ENCODE measurements around the gene GRN.

Gene GRN

GRCh38 chr17:44350733-44351226 lies 5.7 kb downstream of the GRN start:
- TF ChIP-seq CTCF (IDR thresholded peaks at IDR 0.05; ENCODE audit: low read length) (peak; percentile 78), EZH2 (IDR thresholded peaks at IDR 0.05; ENCODE audit: borderline replicate concordance, low read length) (no peak)
- H3K27me3 ChIP-seq (ENCODE audit: insufficient read depth, low read length), result no peaks in the 10 kb centered on the region; the same call in 1 of the 2 replicates
- no peak overlapping the region for H3K4me2 ChIP-seq (ENCODE audit: low read length)
- no peak overlapping the region for H3K27ac ChIP-seq (ENCODE audit: low read depth, low read length, poor library complexity, severe bottlenecking)
- peaks cover 31% of the 10 kb centered on the region for H3K4me1 ChIP-seq (ENCODE audit: insufficient read depth, low read length, severe bottlenecking)
- H3K4me3 ChIP-seq (ENCODE audit: low read depth, low read length, poor library complexity, severe bottlenecking), result no peak overlapping the region
- no peaks in the 10 kb centered on the region for H3K9me2 ChIP-seq (ENCODE audit: low read depth, low read length)
- no peaks in the 10 kb centered on the region for H3K9me3 ChIP-seq (ENCODE audit: low read length)
- no peaks in the 10 kb centered on the region for H4K20me1 ChIP-seq (ENCODE audit: insufficient read depth, low read length)
- no peaks in the 10 kb centered on the region for H3K79me2 ChIP-seq (ENCODE audit: insufficient read depth, low read length)
- no peaks in the 10 kb centered on the region for H3K36me3 ChIP-seq (ENCODE audit: insufficient read depth, low read length)
- no peak overlapping the region for H3K9ac ChIP-seq (ENCODE audit: low read length)
- no peak overlapping the region for H2AFZ ChIP-seq (ENCODE audit: low read length)
- no peaks in the 10 kb centered on the region for H3F3A ChIP-seq (ENCODE audit: insufficient read depth, low read length)

GRCh38 chr17:44351464-44351863 lies 6.4 kb downstream of the GRN start:
- TF ChIP-seq EZH2 (IDR thresholded peaks at IDR 0.05; ENCODE audit: borderline replicate concordance, low read length) (no peak), CTCF (IDR thresholded peaks at IDR 0.05; ENCODE audit: low read length) (no peak)
- H2AFZ ChIP-seq (ENCODE audit: low read length), result no peak overlapping the region
- H3K36me3 ChIP-seq (ENCODE audit: insufficient read depth, low read length), result no peaks in the 10 kb centered on the region
- H3K27me3 ChIP-seq (ENCODE audit: insufficient read depth, low read length), result no peaks in the 10 kb centered on the region; the same call in 1 of the 2 replicates
- H3K27ac ChIP-seq (ENCODE audit: low read depth, low read length, poor library complexity, severe bottlenecking), result no peak overlapping the region
- no peak overlapping the region for H3K4me3 ChIP-seq (ENCODE audit: low read depth, low read length, poor library complexity, severe bottlenecking)
- no peaks in the 10 kb centered on the region for H3K79me2 ChIP-seq (ENCODE audit: insufficient read depth, low read length)
- H3F3A ChIP-seq (ENCODE audit: insufficient read depth, low read length), result no peaks in the 10 kb centered on the region
- H3K9ac ChIP-seq (ENCODE audit: low read length), result no peak overlapping the region
- H3K9me2 ChIP-seq (ENCODE audit: low read depth, low read length), result no peaks in the 10 kb centered on the region
- peaks cover 25% of the 10 kb centered on the region for H3K4me1 ChIP-seq (ENCODE audit: insufficient read depth, low read length, severe bottlenecking)
- H4K20me1 ChIP-seq (ENCODE audit: insufficient read depth, low read length), result no peaks in the 10 kb centered on the region
- H3K4me2 ChIP-seq (ENCODE audit: low read length), result no peak overlapping the region
- no peaks in the 10 kb centered on the region for H3K9me3 ChIP-seq (ENCODE audit: low read length)

GRCh38 chr17:44351961-44352827 lies 7.1 kb downstream of the GRN start:
- Histone ChIP-seq H3K79me2 (ENCODE audit: insufficient read depth, low read length) (no peaks in the 10 kb centered on the region), H3K27me3 (ENCODE audit: insufficient read depth, low read length) (no peaks in the 10 kb centered on the region; the same call in 1 of the 2 replicates)
- TF ChIP-seq EZH2 (IDR thresholded peaks at IDR 0.05; ENCODE audit: borderline replicate concordance, low read length), result no peak
- no peak for TF ChIP-seq CTCF (IDR thresholded peaks at IDR 0.05; ENCODE audit: low read length)

More at GRCh38 chr17:44351961-44352827, 7.1 kb downstream of the GRN start:
- no peaks in the 10 kb centered on the region for H3K9me3 ChIP-seq (ENCODE audit: low read length)
- H3F3A ChIP-seq (ENCODE audit: insufficient read depth, low read length), result no peaks in the 10 kb centered on the region
- no peaks in the 10 kb centered on the region for H4K20me1 ChIP-seq (ENCODE audit: insufficient read depth, low read length)
- H2AFZ ChIP-seq (ENCODE audit: low read length), result no peak overlapping the region
- no peak overlapping the region for H3K27ac ChIP-seq (ENCODE audit: low read depth, low read length, poor library complexity, severe bottlenecking)
- H3K9ac ChIP-seq (ENCODE audit: low read length), result no peak overlapping the region
- H3K36me3 ChIP-seq (ENCODE audit: insufficient read depth, low read length), result no peaks in the 10 kb centered on the region
- H3K4me2 ChIP-seq (ENCODE audit: low read length), result no peak overlapping the region
- no peaks in the 10 kb centered on the region for H3K9me2 ChIP-seq (ENCODE audit: low read depth, low read length)
- H3K4me3 ChIP-seq (ENCODE audit: low read depth, low read length, poor library complexity, severe bottlenecking), result no peak overlapping the region
- peaks cover 17% of the 10 kb centered on the region for H3K4me1 ChIP-seq (ENCODE audit: insufficient read depth, low read length, severe bottlenecking)

Data from OCI-LY1 (cell line).